Measurements from ENCODE around the gene GRID1.

DNA sequence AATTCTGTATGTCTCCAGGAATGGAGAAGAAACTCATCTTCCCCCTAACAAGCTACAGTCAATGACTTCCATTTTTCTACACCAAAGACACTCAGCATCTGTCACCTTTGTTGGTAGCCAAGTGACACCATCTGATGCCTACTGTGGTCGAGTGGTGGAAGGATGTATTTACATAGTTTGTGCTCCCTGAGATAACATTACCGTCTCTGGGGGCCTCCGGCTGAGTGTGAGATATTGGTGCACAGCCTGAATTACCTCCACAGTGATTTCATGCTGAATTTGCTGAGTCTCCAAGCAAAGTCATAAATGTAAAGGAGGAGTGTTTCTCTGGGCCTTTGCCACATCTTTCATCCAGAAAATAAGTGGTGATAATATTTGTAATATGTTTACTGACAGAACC lies 114.0 kb downstream of the GRID1 start:
- TF ChIP-seq, protein P1, sequence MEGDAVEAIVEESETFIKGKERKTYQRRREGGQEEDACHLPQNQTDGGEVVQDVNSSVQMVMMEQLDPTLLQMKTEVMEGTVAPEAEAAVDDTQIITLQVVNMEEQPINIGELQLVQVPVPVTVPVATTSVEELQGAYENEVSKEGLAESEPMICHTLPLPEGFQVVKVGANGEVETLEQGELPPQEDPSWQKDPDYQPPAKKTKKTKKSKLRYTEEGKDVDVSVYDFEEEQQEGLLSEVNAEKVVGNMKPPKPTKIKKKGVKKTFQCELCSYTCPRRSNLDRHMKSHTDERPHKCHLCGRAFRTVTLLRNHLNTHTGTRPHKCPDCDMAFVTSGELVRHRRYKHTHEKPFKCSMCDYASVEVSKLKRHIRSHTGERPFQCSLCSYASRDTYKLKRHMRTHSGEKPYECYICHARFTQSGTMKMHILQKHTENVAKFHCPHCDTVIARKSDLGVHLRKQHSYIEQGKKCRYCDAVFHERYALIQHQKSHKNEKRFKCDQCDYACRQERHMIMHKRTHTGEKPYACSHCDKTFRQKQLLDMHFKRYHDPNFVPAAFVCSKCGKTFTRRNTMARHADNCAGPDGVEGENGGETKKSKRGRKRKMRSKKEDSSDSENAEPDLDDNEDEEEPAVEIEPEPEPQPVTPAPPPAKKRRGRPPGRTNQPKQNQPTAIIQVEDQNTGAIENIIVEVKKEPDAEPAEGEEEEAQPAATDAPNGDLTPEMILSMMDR (IDR thresholded peaks at IDR 0.05; ENCODE audit: insufficient read depth, low read depth, low read length), result no peak
- no peak for TF ChIP-seq EZH2 (IDR thresholded peaks at IDR 0.05; ENCODE audit: insufficient read depth, low read length)
